Measurements from ENCODE around the gene THPO.

DNA sequence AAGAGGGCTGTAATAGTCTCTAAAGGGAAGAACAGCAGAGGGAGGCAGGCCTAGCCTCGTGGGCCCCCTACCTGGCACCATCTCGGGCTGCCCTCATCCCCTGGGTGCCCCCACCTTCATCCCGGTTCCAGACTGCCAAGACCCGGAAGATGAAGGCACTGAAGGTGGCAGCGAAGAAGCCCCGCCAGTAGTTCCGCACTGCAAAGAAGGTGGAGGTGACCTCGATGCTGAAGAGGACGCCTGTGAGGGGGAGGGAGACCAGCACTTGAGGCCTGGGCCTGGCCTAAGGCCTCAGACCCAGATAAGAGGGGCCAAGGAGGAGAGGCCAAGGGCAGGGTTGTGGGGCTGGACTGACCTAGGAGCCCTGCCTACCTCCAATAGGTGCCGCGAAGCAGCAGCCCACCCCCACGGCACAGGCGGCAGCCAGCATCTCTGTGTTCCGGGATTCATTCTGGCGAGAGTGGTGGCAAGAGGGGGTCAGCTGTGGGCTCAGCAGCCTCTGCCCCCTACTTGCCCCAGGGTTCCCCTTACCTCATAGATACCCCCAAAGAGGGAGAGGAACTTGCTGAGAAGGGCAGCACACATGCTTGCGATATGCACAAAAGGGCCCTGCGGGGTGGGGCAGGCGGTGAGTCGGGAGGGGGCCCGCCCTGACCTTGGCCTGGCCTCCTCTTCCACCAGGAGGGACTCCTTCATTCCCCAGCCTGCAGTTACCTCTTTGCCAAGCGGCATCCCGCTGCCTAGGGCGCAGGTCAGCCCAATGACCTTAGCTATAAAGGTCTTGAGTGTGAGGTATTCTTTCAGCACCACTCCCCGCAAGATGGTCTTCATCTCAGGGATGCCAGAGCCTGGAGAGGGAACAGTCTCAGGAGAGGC is 20.5 kb downstream of the THPO start:
- no peak for TF ChIP-seq ARNTL (CRISPR knock-in tag; IDR thresholded peaks at IDR 0.05; ENCODE audit: borderline replicate concordance, low read depth)
- TF ChIP-seq ZNF70 (CRISPR knock-in tag; IDR thresholded peaks at IDR 0.05) = no peak
- TF ChIP-seq SNAI2 (CRISPR knock-in tag; IDR thresholded peaks at IDR 0.05) = no peak
- TF ChIP-seq ZFP3 (CRISPR knock-in tag; IDR thresholded peaks at IDR 0.05) = no peak
- TF ChIP-seq ZFP30 (CRISPR knock-in tag; IDR thresholded peaks at IDR 0.05) = no peak
- TF ChIP-seq, protein P1, sequence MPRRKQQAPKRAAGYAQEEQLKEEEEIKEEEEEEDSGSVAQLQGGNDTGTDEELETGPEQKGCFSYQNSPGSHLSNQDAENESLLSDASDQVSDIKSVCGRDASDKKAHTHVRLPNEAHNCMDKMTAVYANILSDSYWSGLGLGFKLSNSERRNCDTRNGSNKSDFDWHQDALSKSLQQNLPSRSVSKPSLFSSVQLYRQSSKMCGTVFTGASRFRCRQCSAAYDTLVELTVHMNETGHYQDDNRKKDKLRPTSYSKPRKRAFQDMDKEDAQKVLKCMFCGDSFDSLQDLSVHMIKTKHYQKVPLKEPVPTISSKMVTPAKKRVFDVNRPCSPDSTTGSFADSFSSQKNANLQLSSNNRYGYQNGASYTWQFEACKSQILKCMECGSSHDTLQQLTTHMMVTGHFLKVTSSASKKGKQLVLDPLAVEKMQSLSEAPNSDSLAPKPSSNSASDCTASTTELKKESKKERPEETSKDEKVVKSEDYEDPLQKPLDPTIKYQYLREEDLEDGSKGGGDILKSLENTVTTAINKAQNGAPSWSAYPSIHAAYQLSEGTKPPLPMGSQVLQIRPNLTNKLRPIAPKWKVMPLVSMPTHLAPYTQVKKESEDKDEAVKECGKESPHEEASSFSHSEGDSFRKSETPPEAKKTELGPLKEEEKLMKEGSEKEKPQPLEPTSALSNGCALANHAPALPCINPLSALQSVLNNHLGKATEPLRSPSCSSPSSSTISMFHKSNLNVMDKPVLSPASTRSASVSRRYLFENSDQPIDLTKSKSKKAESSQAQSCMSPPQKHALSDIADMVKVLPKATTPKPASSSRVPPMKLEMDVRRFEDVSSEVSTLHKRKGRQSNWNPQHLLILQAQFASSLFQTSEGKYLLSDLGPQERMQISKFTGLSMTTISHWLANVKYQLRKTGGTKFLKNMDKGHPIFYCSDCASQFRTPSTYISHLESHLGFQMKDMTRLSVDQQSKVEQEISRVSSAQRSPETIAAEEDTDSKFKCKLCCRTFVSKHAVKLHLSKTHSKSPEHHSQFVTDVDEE (CRISPR knock-in tag; IDR thresholded peaks at IDR 0.05) = no peak
- TF ChIP-seq BACH2 (CRISPR knock-in tag; IDR thresholded peaks at IDR 0.05; ENCODE audit: borderline replicate concordance) = no peak
- no peak for TF ChIP-seq ZNF565 (CRISPR knock-in tag; conservative IDR thresholded peaks at IDR 0.05; ENCODE audit: low read depth)
- no peak for TF ChIP-seq ISL1 (CRISPR knock-in tag; IDR thresholded peaks at IDR 0.05)
- TF ChIP-seq, protein P2, sequence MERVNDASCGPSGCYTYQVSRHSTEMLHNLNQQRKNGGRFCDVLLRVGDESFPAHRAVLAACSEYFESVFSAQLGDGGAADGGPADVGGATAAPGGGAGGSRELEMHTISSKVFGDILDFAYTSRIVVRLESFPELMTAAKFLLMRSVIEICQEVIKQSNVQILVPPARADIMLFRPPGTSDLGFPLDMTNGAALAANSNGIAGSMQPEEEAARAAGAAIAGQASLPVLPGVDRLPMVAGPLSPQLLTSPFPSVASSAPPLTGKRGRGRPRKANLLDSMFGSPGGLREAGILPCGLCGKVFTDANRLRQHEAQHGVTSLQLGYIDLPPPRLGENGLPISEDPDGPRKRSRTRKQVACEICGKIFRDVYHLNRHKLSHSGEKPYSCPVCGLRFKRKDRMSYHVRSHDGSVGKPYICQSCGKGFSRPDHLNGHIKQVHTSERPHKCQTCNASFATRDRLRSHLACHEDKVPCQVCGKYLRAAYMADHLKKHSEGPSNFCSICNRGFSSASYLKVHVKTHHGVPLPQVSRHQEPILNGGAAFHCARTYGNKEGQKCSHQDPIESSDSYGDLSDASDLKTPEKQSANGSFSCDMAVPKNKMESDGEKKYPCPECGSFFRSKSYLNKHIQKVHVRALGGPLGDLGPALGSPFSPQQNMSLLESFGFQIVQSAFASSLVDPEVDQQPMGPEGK (CRISPR knock-in tag; IDR thresholded peaks at IDR 0.05; ENCODE audit: borderline replicate concordance) = no peak
- no peak for TF ChIP-seq ZNF8 (CRISPR knock-in tag; IDR thresholded peaks at IDR 0.05)
- TF ChIP-seq ZC3H10 (CRISPR knock-in tag; IDR thresholded peaks at IDR 0.05) = no peak

All from SK-N-SH treated with all-trans-retinoic acid at 6 μM for 48 hours (cell line).